HepG2 (cell line): ENCODE results near the gene NOTO. TPM values are rescaled to one million over a fixed set of nuclear protein-coding genes. Genes with fewer than 3 reads are reported as not detected.

Experiments used
- ATF2 ChIP-seq: sonication (generic); formaldehyde crosslinking; IDR thresholded peaks from 2 replicates; pipeline ENCODE4 v1.4.0; 2020; ENCODE audit warnings: missing genetic modification reagents
- HNF4A ChIP-seq: sonication (generic); formaldehyde crosslinking; IDR thresholded peaks from 2 replicates; pipeline ENCODE4 v1.4.0; 2020; ENCODE audit warnings: missing genetic modification reagents
- JARID2 ChIP-seq: sonication (generic); formaldehyde crosslinking; IDR thresholded peaks from 2 replicates; pipeline ENCODE4 v1.8.1; 2023; ENCODE audit warnings: missing genetic modification reagents, inconsistent platforms; ENCODE audit not compliant: insufficient replicate concordance
- KLF13 ChIP-seq: sonication (generic); formaldehyde crosslinking; IDR thresholded peaks from 2 replicates; pipeline ENCODE4 v1.4.0; 2020; ENCODE audit warnings: mild to moderate bottlenecking, missing genetic modification reagents
- LCORL ChIP-seq, 2 experiments: fragments of 450-650 bp in 1 of 2; sonication (generic) in 1 of 2; formaldehyde crosslinking in 1 of 2; IDR thresholded peaks; 2 replicates each; pipeline versions ENCODE4 v1.5.0 to v1.6.1; 2017 to 2020; ENCODE audit warnings: antibody characterized with exemption in 1 of 2, missing genetic modification reagents in 1 of 2
- MNT ChIP-seq: fragments of 450-650 bp; IDR thresholded peaks from 2 replicates; pipeline ENCODE4 v1.6.1; 2016
- MXD1 ChIP-seq: sonication (generic); formaldehyde crosslinking; IDR thresholded peaks from 2 replicates; pipeline ENCODE4 v1.4.0; 2020; ENCODE audit warnings: mild to moderate bottlenecking, missing genetic modification reagents
- POLR2G ChIP-seq: fragments of 200-400 bp; formaldehyde crosslinking; IDR thresholded peaks from 2 replicates; pipeline ENCODE4 v1.6.1; 2018; ENCODE audit warnings: mild to moderate bottlenecking, low read depth, low read length, moderate library complexity
- SMARCC2 ChIP-seq: fragments of 450-650 bp; IDR thresholded peaks from 2 replicates; pipeline ENCODE4 v1.6.1; 2017; ENCODE audit warnings: antibody characterized with exemption, mild to moderate bottlenecking
- TBP ChIP-seq: sonication (generic); formaldehyde crosslinking; IDR thresholded peaks from 2 replicates; pipeline ENCODE4 v1.5.0; 2020; ENCODE audit warnings: missing genetic modification reagents
- THYN1 ChIP-seq: sonication (generic); formaldehyde crosslinking; IDR thresholded peaks from 2 replicates; pipeline ENCODE4 v1.8.1; 2023; ENCODE audit warnings: low read depth, mild to moderate bottlenecking, moderate library complexity, missing genetic modification reagents, borderline replicate concordance
- USF2 ChIP-seq, 2 experiments: sonication (generic) in 1 of 2; formaldehyde crosslinking in 1 of 2; IDR thresholded peaks; 2 replicates each; pipeline versions ENCODE4 v1.5.1 to v1.6.1; 2011 to 2020; ENCODE audit warnings: borderline replicate concordance in 1 of 2, low read depth in 1 of 2, low read length in 1 of 2, mild to moderate bottlenecking in 1 of 2, missing genetic modification reagents in 1 of 2, moderate library complexity in 1 of 2
- ZFP36L2 ChIP-seq: sonication (generic); formaldehyde crosslinking; IDR thresholded peaks from 2 replicates; pipeline ENCODE4 v1.4.0; 2020; ENCODE audit warnings: missing genetic modification reagents
- ZNF160 ChIP-seq: sonication (generic); formaldehyde crosslinking; IDR thresholded peaks from 2 replicates; pipeline ENCODE4 v1.8.0; 2022; ENCODE audit warnings: mild to moderate bottlenecking, inconsistent platforms, missing genetic modification reagents
- ZNF557 ChIP-seq: sonication (generic); formaldehyde crosslinking; IDR thresholded peaks from 2 replicates; pipeline ENCODE4 v1.4.0; 2020; ENCODE audit warnings: missing genetic modification reagents
- ZNF562 ChIP-seq: sonication (generic); formaldehyde crosslinking; IDR thresholded peaks from 2 replicates; pipeline ENCODE4 v1.8.0; 2022; ENCODE audit warnings: missing genetic modification reagents, borderline replicate concordance
- ZNF576 ChIP-seq: sonication (generic); formaldehyde crosslinking; IDR thresholded peaks from 2 replicates; pipeline ENCODE4 v1.4.0; 2020; ENCODE audit warnings: mild to moderate bottlenecking, missing genetic modification reagents
- ZNF704 ChIP-seq: sonication (generic); formaldehyde crosslinking; IDR thresholded peaks from 2 replicates; pipeline ENCODE4 v1.8.1; 2023; ENCODE audit warnings: mild to moderate bottlenecking, inconsistent platforms, moderate library complexity, missing genetic modification reagents, borderline replicate concordance
- polyA plus RNA-seq, 8 experiments: library from polyadenylated mRNA; depleted of rRNA in 3 of 8; stranded (reverse) in 7 of 8; unstranded in 1 of 8; fragments of >200 nt; fragmentation: Illumina TruSeq in 4 of 8; extraction: Trizol in 4 of 8; gene quantifications; 2 replicates each; pipeline versions ENCODE4 v1.2.1 to v1.2.3, GENCODE V29; 2011 to 2016; ENCODE audit warnings: low read depth in 4 of 8, missing spikeins in 1 of 8, mixed read lengths in 1 of 8; ENCODE audit not compliant: insufficient read depth in 1 of 8
- total RNA-seq, 5 experiments: library from RNA; depleted of rRNA; stranded (reverse); fragments of >200 nt; fragmentation: Illumina TruSeq; extraction: Trizol; gene quantifications; 2 replicates each; pipeline ENCODE4 v1.2.3, GENCODE V29; 2016; ENCODE audit warnings: low read depth in 1 of 5

Gene NOTO
- total and polyA plus RNA-seq, 2 of the 13 experiments (the other 11 are each of a cell fraction or from before 2014, with no cell fraction given), result not detected

GRCh38 chr2:73233154-73233931 lies 31.0 kb downstream of the NOTO start, which contains the start of gene PRADC1 (continued):
- peak; percentile 56; the same call in 1 of the 2 replicates for TF ChIP-seq ZNF704 (CRISPR knock-in tag)
- peak; percentile 78 for TF ChIP-seq MNT
- peak; percentile 59; the same call in 1 of the 2 replicates for TF ChIP-seq ZNF160
- TF ChIP-seq JARID2 (CRISPR knock-in tag), result no peak
- no peak for TF ChIP-seq THYN1 (CRISPR knock-in tag)
- TF ChIP-seq HNF4A (CRISPR knock-in tag), result 0 out of 2 replicates have a peak, but pooled peaks have one; percentile 8
- TF ChIP-seq POLR2G, result peak; percentile 35; the same call in 1 of the 2 replicates
- peak; percentile 81 for TF ChIP-seq KLF13
- no peak for TF ChIP-seq ZFP36L2
- no peak for TF ChIP-seq ZNF562 (CRISPR knock-in tag)
- no peak for TF ChIP-seq USF2 (IDR thresholded peaks at IDR 0.05; ENCODE audit: low read depth, low read length)
- TF ChIP-seq USF2 (CRISPR knock-in tag; IDR thresholded peaks at IDR 0.05; ENCODE audit: borderline replicate concordance), result no peak; the same call in 1 of the 2 replicates
- no peak for TF ChIP-seq LCORL (IDR thresholded peaks at IDR 0.05)
- peak; percentile 74; the same call in 1 of the 2 replicates for TF ChIP-seq LCORL (CRISPR knock-in tag; IDR thresholded peaks at IDR 0.05)
- no peak; the same call in 1 of the 2 replicates for TF ChIP-seq TBP (CRISPR knock-in tag)
- TF ChIP-seq ZNF557 (CRISPR knock-in tag), result no peak
- TF ChIP-seq MXD1 (CRISPR knock-in tag), result peak; percentile 91; the same call in 1 of the 2 replicates
- TF ChIP-seq ZNF576, result no peak; the same call in 1 of the 2 replicates
- TF ChIP-seq ATF2 (CRISPR knock-in tag), result peak; percentile 50; the same call in 1 of the 2 replicates
- no peak for TF ChIP-seq SMARCC2
